ENCODE measurements around the gene MAPK8. TPM values are rescaled to one million over a fixed set of nuclear protein-coding genes. Genes with fewer than 3 reads are reported as not detected.

MAPK8 gene
- total RNA-seq, 2 experiments from 2014 or later, result 29.1 to 40.5 TPM

GRCh38 chr10:48333856-48334255 is 27.4 kb downstream of the MAPK8 start:
- Histone ChIP-seq H3K4me2 (ENCODE audit: low read length) (no peak overlapping the region), H3K4me3 (ENCODE audit: low read depth, low read length, poor library complexity, severe bottlenecking) (no peak overlapping the region), H3K27ac (ENCODE audit: low read depth, low read length, poor library complexity, severe bottlenecking) (no peak overlapping the region), H3K9me2 (ENCODE audit: insufficient read depth, low read length) (no peaks in the 10 kb centered on the region), H3K36me3 (ENCODE audit: insufficient read depth, low read length) (no peaks in the 10 kb centered on the region), H3K4me1 (ENCODE audit: insufficient read depth, low read length, poor library complexity, severe bottlenecking) (no peaks in the 10 kb centered on the region), H4K20me1 (ENCODE audit: insufficient read depth, low read length) (no peaks in the 10 kb centered on the region), H3K9me3 (ENCODE audit: low read length) (no peaks in the 10 kb centered on the region), H2AFZ (ENCODE audit: low read length) (no peak overlapping the region), H3K79me2 (ENCODE audit: insufficient read depth, low read depth, low read length) (no peaks in the 10 kb centered on the region)
- ChIA-PET CTCF (ENCODE audit: unreplicated experiment) (no interaction called here), POLR2A (no interaction called here)
- BruUV-seq (replicated peaks), result no TSS peak
- intact Hi-C loops (cut with micrococcal nuclease; ENCODE audit: unreplicated experiment), result no loop called here
- TF ChIP-seq CTCF (conservative IDR thresholded peaks at IDR 0.05; ENCODE audit: low read length), result no peak
- TF ChIP-seq EZH2phosphoT487 (IDR thresholded peaks at IDR 0.05; ENCODE audit: borderline replicate concordance, low read depth, low read length), result no peak
- DNase-seq (ENCODE audit: low spot score), result no peak

GRCh38 chr10:48335788-48336187 is 29.3 kb downstream of the MAPK8 start:
- Histone ChIP-seq H3K4me1 (ENCODE audit: insufficient read depth, low read length, poor library complexity, severe bottlenecking) (no peaks in the 10 kb centered on the region), H2AFZ (ENCODE audit: low read length) (no peak overlapping the region), H3K79me2 (ENCODE audit: insufficient read depth, low read depth, low read length) (no peaks in the 10 kb centered on the region), H3K9me3 (ENCODE audit: low read length) (no peaks in the 10 kb centered on the region), H3K27ac (ENCODE audit: low read depth, low read length, poor library complexity, severe bottlenecking) (no peak overlapping the region), H3K9me2 (ENCODE audit: insufficient read depth, low read length) (no peaks in the 10 kb centered on the region), H3K36me3 (ENCODE audit: insufficient read depth, low read length) (no peaks in the 10 kb centered on the region), H3K4me2 (ENCODE audit: low read length) (no peak overlapping the region), H3K4me3 (ENCODE audit: low read depth, low read length, poor library complexity, severe bottlenecking) (no peak overlapping the region), H4K20me1 (ENCODE audit: insufficient read depth, low read length) (no peaks in the 10 kb centered on the region)
- BruUV-seq (replicated peaks), result no TSS peak
- ChIA-PET CTCF (ENCODE audit: unreplicated experiment) (no interaction called here), POLR2A (interaction anchor here (0.8 kb wide), 1 partner anchor 76 kb away, joined by 3 read pairs; no protein-coding TSS in a partner anchor)
- intact Hi-C loops (cut with micrococcal nuclease; ENCODE audit: unreplicated experiment), result no loop called here
- DNase-seq (ENCODE audit: low spot score), result no peak
- TF ChIP-seq CTCF (conservative IDR thresholded peaks at IDR 0.05; ENCODE audit: low read length), result no peak
- TF ChIP-seq EZH2phosphoT487 (IDR thresholded peaks at IDR 0.05; ENCODE audit: borderline replicate concordance, low read depth, low read length), result no peak

GRCh38 chr10:48336978-48337599 is 30.6 kb downstream of the MAPK8 start:
- H3K27ac ChIP-seq (ENCODE audit: low read depth, low read length, poor library complexity, severe bottlenecking), result no peak overlapping the region
- H3K79me2 ChIP-seq (ENCODE audit: insufficient read depth, low read depth, low read length), result no peaks in the 10 kb centered on the region
- no peak overlapping the region for H3K4me3 ChIP-seq (ENCODE audit: low read depth, low read length, poor library complexity, severe bottlenecking)
- no peaks in the 10 kb centered on the region for H4K20me1 ChIP-seq (ENCODE audit: insufficient read depth, low read length)
- no peaks in the 10 kb centered on the region for H3K9me2 ChIP-seq (ENCODE audit: insufficient read depth, low read length)
- no peak overlapping the region for H2AFZ ChIP-seq (ENCODE audit: low read length)
- ChIA-PET CTCF (ENCODE audit: unreplicated experiment) (no interaction called here), POLR2A (no interaction called here)
- H3K36me3 ChIP-seq (ENCODE audit: insufficient read depth, low read length), result no peaks in the 10 kb centered on the region
- intact Hi-C loops (cut with micrococcal nuclease; ENCODE audit: unreplicated experiment), result no loop called here
- no peak overlapping the region for H3K4me2 ChIP-seq (ENCODE audit: low read length)
- no TSS peak for BruUV-seq (replicated peaks)
- no peaks in the 10 kb centered on the region for H3K4me1 ChIP-seq (ENCODE audit: insufficient read depth, low read length, poor library complexity, severe bottlenecking)
- no peak for DNase-seq (ENCODE audit: low spot score)
- H3K9me3 ChIP-seq (ENCODE audit: low read length), result no peaks in the 10 kb centered on the region
- TF ChIP-seq CTCF (conservative IDR thresholded peaks at IDR 0.05; ENCODE audit: low read length), result no peak
- no peak for TF ChIP-seq EZH2phosphoT487 (IDR thresholded peaks at IDR 0.05; ENCODE audit: borderline replicate concordance, low read depth, low read length)

Measured in OCI-LY7 (cell line).